A375 (cell line): ENCODE measurements around the gene PDZD8. TPM values are rescaled to one million over a fixed set of nuclear protein-coding genes. Genes with fewer than 3 reads are reported as not detected.

Source experiments
- total RNA-seq: library from RNA; depleted of rRNA; stranded (reverse); fragments of >200 nt; shearing (Covaris generic); gene quantifications from 2 replicates; pipeline ENCODE4 v1.2.3, GENCODE V29; 2014; rRNA removed

Gene PDZD8
- 14.7 and 17.5 TPM in 2 replicates for total RNA-seq

GRCh38 chr10:117375360-117376178 lies at the start of gene PDZD8:
Gene PDZD8 (minus strand): TSS chr10:117375440. CDS start chr10:117375227, 213 bp downstream.

GRCh38 chr10:117240621-117241529 lies 134.4 kb downstream of the PDZD8 start, which contains the start of gene SLC18A2:
Gene SLC18A2 (plus strand): TSS chr10:117241114. CDS start chr10:117241694, 580 bp downstream.

Other genes starting within 250 kb of the PDZD8 start
- 0.41 and 0.61 TPM in 2 replicates for gene VAX1, start 237.2 kb downstream of the PDZD8 start, total RNA-seq
- not detected in 2 replicates for gene KCNK18, start 178.0 kb downstream of the PDZD8 start, total RNA-seq
- not detected in 2 replicates for gene SLC18A2, start 134.3 kb downstream of the PDZD8 start, total RNA-seq
- gene EMX2, start 167.3 kb upstream of the PDZD8 start, total RNA-seq: not detected in 2 replicates